HG03280 (cell line): Measurements from ENCODE around the gene LRRC51.
A peak's percentile ranks its signal among the peaks of the same experiment; 100 is the strongest.

ENCODE experiments used
- ATAC-seq: cut with Tn5 transposase; IDR thresholded peaks from one replicate; pipeline ENCODE4 v1.9.1; 2021; ENCODE audit warnings: mild to moderate bottlenecking, moderate library complexity; ENCODE audit not compliant: unreplicated experiment

The LRRC51 gene, protein sequence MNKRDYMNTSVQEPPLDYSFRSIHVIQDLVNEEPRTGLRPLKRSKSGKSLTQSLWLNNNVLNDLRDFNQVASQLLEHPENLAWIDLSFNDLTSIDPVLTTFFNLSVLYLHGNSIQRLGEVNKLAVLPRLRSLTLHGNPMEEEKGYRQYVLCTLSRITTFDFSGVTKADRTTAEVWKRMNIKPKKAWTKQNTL

GRCh38 chr11:72080326-72081183 lies at the start of gene LRRC51, which contains the start of gene NUMA1:
Gene LRRC51 (plus strand): TSS chr11:72080850. CDS start chr11:72089084, 8,234 bp downstream.
Gene NUMA1 (minus strand): TSS chr11:72080542. CDS start chr11:72035943, 44,599 bp downstream.
- ATAC-seq = peak; percentile 95

GRCh38 chr11:72036687-72037086 lies 44.0 kb upstream of the LRRC51 start:
- ATAC-seq = no peak

GRCh38 chr11:72037554-72038311 lies 42.9 kb upstream of the LRRC51 start:
- no peak for ATAC-seq

DNA sequence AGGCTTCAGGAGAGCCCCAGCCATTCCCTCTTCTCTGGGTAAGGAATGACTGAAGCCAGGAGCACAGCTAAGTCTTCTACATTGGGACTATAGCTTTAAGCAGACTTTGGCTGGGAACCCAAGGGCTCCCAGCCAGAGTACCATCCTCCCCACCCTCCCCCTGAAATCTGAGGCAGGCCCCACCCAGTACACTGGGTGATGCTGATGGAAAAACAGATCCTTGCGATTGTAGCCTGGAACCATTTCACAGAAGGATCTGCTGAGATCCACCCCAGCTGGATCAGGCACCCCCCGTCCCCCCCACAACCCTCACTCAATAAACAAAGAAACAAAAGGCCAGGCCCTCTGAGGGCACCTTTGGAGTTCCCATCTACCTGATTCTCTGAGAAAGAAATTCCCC lies 42.2 kb upstream of the LRRC51 start:
- no peak for ATAC-seq

GRCh38 chr11:72039031-72039855 lies 41.4 kb upstream of the LRRC51 start:
- ATAC-seq = no peak

DNA sequence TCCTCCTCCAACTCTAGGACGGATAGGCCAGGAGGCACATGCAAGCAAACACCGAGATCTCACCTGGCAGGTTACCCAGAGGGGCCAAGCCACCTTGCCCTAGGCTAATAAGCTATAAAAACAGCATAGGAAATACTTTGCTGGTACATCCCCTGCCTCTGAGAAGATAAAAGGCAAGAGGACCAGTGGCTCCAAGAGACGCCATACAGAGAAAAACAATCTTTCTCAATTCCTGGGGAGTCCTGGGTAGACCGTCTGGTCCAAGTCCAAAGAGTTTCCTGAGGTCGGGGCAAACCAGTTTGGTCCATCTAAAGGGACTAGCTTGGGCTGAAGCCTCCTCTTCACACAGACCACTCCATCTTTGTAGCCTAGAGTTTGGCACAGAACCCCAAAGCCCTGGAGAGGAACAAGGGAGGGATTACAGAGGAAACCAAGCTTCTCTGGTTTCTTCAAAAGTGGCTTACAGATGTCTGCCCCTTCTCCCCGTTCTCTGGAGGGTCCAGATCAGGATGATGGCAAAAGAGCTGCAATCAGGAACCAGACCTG lies 40.7 kb upstream of the LRRC51 start:
- ATAC-seq = no peak

- no peak for ATAC-seq
Observed at GRCh38 chr11:72040491-72041363, 39.9 kb upstream of the LRRC51 start.

- ATAC-seq = no peak
Observed at GRCh38 chr11:72041364-72042063, 39.1 kb upstream of the LRRC51 start.

- ATAC-seq = no peak
Observed at GRCh38 chr11:72042064-72042745, 38.4 kb upstream of the LRRC51 start.

DNA sequence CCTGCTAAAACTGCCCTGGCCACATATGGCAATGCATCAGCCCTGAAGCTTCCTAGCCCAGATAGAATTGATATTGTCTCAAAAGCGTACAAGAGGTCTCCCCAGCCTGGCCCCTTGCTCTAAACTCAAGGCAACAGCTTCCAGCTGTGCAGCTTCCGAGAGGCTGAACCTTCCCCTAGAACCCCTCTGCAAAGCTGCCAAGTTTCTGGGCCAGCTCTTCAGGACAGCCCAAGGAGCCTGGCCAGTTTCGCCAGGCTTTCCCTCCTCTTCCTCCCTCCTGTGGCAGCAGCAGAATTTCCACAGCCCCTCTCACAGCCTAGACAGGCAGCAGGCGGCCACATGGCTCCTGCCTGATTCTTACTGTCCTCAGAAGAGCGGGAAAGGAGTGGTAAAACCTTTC lies 34.8 kb upstream of the LRRC51 start:
- ATAC-seq = no peak

- ATAC-seq = no peak
Observed at GRCh38 chr11:72048766-72049460, 31.7 kb upstream of the LRRC51 start.

GRCh38 chr11:72058416-72059034 lies 22.1 kb upstream of the LRRC51 start:
- no peak for ATAC-seq

GRCh38 chr11:72061739-72062396 lies 18.8 kb upstream of the LRRC51 start:
- no peak for ATAC-seq

DNA sequence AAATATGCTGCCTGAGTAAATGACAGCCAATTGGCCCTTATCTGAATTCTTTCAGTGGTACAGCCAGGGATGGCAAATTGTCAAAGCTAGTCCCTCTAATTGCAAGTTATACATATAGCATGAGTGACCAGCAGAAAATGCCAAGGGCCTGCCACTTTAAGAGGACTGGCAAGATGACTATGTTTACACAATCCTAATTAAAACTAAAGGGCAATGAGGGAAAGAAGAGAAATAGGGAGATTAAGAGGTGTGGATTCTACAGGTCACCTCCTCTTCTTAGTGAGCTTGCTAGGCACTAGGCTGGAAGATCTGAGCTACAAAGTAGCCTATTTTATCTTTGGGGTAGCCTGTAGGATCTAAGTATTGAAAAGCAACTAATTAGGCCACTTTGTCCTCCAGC lies 13.8 kb upstream of the LRRC51 start:
- no peak for ATAC-seq

GRCh38 chr11:72067266-72067665 lies 13.4 kb upstream of the LRRC51 start:
- no peak for ATAC-seq

- ATAC-seq = no peak
Observed at GRCh38 chr11:72067676-72068075, 13.0 kb upstream of the LRRC51 start.

DNA sequence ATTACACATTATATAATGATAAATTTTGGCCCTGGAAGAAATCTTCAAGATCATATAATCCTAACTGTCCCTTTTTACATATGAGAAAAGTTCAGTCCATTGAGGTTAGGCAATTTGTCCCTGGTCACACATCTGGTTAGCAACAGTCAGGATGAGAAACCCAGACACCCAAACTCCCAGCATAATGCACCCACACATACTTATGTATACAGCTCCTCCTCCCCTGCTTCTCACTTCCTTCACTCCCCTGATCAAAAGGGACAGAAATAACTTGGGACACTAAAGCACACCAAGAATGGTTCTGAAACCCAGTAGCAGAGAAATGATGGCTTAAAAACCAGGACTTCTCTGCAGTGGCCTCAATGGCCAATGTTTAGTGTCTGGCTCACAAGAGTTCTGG lies 11.4 kb upstream of the LRRC51 start:
- ATAC-seq = no peak
